Measurements from ENCODE around the gene MAP1LC3C. TPM values are rescaled to one million over a fixed set of nuclear protein-coding genes. Genes with fewer than 3 reads are reported as not detected.

The MAP1LC3C gene
- total RNA-seq = 1 to 10 TPM in 1 of 2 donors, under 1 TPM in 1; 0.61 to 3.5 TPM
- under 1 TPM; 0.29 to 0.53 TPM for polyA plus RNA-seq
- long read RNA-seq, donor 1 = 0 reads
- long read RNA-seq, donor 2 = 0 reads
- long read RNA-seq, donor 3 = 0 reads
- long read RNA-seq, donor 4 = 0 reads
- long read RNA-seq, donor 5 = 0 reads

DNA sequence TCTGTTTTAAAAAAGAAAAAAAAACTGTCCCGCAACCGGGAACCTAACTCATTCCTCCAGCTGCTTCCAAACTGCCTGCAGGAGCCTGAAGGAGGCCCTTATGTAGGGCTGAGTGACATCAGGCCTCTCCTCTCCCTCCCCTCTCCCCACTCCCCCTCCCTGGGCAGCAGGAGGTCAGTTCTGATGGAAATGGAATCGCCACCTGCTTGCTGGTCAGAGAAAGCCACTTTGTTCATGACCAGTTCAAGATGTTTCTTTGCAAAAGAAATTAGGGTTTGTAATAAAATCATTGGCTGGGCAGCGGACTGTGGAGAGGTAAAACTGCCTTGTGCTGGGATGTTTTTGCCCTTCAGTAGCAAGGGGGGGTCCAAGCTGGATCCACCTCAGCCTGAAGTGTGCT, at the start of gene MAP1LC3C:
Gene MAP1LC3C (minus strand): TSS at position 73 of the 400 bp plus-strand sequence. CDS start 90 bp downstream, outside the sequence.
- ATAC-seq (ENCODE audit: insufficient read depth, low FRiP score) (no peak), DNase-seq (peak in 1 of 3 donors; percentile 32)
- TF ChIP-seq, protein P1, sequence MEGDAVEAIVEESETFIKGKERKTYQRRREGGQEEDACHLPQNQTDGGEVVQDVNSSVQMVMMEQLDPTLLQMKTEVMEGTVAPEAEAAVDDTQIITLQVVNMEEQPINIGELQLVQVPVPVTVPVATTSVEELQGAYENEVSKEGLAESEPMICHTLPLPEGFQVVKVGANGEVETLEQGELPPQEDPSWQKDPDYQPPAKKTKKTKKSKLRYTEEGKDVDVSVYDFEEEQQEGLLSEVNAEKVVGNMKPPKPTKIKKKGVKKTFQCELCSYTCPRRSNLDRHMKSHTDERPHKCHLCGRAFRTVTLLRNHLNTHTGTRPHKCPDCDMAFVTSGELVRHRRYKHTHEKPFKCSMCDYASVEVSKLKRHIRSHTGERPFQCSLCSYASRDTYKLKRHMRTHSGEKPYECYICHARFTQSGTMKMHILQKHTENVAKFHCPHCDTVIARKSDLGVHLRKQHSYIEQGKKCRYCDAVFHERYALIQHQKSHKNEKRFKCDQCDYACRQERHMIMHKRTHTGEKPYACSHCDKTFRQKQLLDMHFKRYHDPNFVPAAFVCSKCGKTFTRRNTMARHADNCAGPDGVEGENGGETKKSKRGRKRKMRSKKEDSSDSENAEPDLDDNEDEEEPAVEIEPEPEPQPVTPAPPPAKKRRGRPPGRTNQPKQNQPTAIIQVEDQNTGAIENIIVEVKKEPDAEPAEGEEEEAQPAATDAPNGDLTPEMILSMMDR (IDR thresholded peaks at IDR 0.05; ENCODE audit: control extremely low read depth, extremely low read depth) = no peak
- Histone ChIP-seq H3K36me3 (ENCODE audit: control insufficient read depth in 4 of 4, insufficient read depth in 4 of 4, low read length in 4 of 4) (no peaks in the 10 kb centered on the region), H3K9me3 (ENCODE audit: control insufficient read depth in 4 of 4, insufficient read depth in 3 of 4, low read length in 3 of 4) (no peaks in the 10 kb centered on the region), H3K27me3 (ENCODE audit: control insufficient read depth in 3 of 3, insufficient read depth in 3 of 3, low read length in 2 of 3) (no peaks in the 10 kb centered on the region), H3K27ac (ENCODE audit: low read depth in 1 of 2, low read length in 1 of 2) (peak within 1 kb of the TSS in 1 of 2 donors; percentile 24), H3K4me3 (no peak within 1 kb of the TSS), H3K9ac (ENCODE audit: insufficient read depth in 1 of 2, low read length in 2 of 2) (peak within 1 kb of the TSS in 1 of 2 donors; percentile 67), H3K4me1 (ENCODE audit: control insufficient read depth in 5 of 5, insufficient read depth in 5 of 5, low read length in 5 of 5) (peaks cover 0 to 13% (median 0%) of the 10 kb centered on the region in 5 donors)
- 43 to 44% methylated on average over 4 of the region's 4 CpGs for WGBS, 2 donors

DNA sequence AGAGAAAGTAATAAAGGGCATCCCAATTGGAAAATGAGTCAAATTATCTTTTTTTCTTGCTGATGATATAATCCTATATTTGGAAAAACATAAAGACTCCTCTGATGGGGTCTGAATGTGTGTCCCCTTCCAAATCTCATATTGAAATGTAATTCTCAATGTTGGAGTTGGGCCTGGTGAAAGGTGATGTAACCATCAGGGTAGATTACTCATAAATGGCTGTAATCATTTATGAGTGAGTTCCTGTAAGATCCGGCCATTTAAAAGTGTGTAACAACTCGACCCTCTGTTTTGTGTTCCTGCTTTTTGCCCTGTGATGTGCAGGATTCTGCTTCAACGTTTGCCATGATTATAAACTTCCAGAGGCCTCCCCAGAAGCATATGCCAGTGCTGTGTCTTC, 44.3 kb upstream of the MAP1LC3C start:
- TF ChIP-seq, protein P1 (IDR thresholded peaks at IDR 0.05; ENCODE audit: control extremely low read depth, extremely low read depth) = no peak
- DNase-seq (no peak), ATAC-seq (ENCODE audit: insufficient read depth, low FRiP score) (no peak)
- peaks cover 0 to 5% (median 2%) of the 10 kb centered on the region in 4 donors for H3K9me3 ChIP-seq (ENCODE audit: control insufficient read depth in 4 of 4, insufficient read depth in 3 of 4, low read length in 3 of 4)
- no peaks in the 10 kb centered on the region for H3K27me3 ChIP-seq (ENCODE audit: control insufficient read depth in 3 of 3, insufficient read depth in 3 of 3, low read length in 2 of 3)
- H3K4me1 ChIP-seq (ENCODE audit: control insufficient read depth in 5 of 5, insufficient read depth in 5 of 5, low read length in 5 of 5) = no peaks in the 10 kb centered on the region
- H3K9ac ChIP-seq (ENCODE audit: insufficient read depth in 1 of 2, low read length in 2 of 2) = no peak overlapping the region
- WGBS, 2 donors = 43 to 54% methylated on average over 3 of the region's 3 CpGs
- no peak overlapping the region for H3K27ac ChIP-seq (ENCODE audit: low read depth in 1 of 2, low read length in 1 of 2)
- H3K4me3 ChIP-seq = no peak overlapping the region
- no peaks in the 10 kb centered on the region for H3K36me3 ChIP-seq (ENCODE audit: control insufficient read depth in 4 of 4, insufficient read depth in 4 of 4, low read length in 4 of 4)

DNA sequence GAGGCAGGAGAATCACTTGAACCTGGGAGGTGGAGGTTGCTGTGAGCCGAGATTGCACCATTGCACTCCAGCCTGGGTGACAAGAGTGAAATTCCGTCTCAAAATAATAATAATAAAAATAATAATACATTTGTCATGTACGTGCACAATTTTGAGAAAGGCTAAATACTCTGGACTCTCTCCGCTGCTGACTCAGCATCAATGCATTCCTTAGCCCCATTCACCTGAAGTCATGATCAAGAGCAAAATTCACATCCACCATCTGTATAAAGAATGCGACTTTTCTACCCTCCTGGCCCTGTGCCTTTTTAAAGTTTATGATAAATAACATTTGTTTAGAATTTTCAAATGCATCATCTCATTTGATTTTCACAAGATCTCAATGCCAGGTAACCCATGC, 35.5 kb upstream of the MAP1LC3C start:
- Histone ChIP-seq H3K27me3 (ENCODE audit: control insufficient read depth in 3 of 3, insufficient read depth in 3 of 3, low read length in 2 of 3) (no peaks in the 10 kb centered on the region), H3K9ac (ENCODE audit: insufficient read depth in 1 of 2, low read length in 2 of 2) (no peak overlapping the region), H3K27ac (ENCODE audit: low read depth in 1 of 2, low read length in 1 of 2) (no peak overlapping the region), H3K36me3 (ENCODE audit: control insufficient read depth in 4 of 4, insufficient read depth in 4 of 4, low read length in 4 of 4) (no peaks in the 10 kb centered on the region), H3K9me3 (ENCODE audit: control insufficient read depth in 4 of 4, insufficient read depth in 3 of 4, low read length in 3 of 4) (no peaks in the 10 kb centered on the region), H3K4me1 (ENCODE audit: control insufficient read depth in 5 of 5, insufficient read depth in 5 of 5, low read length in 5 of 5) (peaks cover 0 to 5% (median 4%) of the 10 kb centered on the region in 5 donors), H3K4me3 (no peak overlapping the region)
- WGBS, 2 donors = 94 to 95% methylated on average over 5 of the region's 5 CpGs
- DNase-seq = no peak
- TF ChIP-seq, protein P1 (IDR thresholded peaks at IDR 0.05; ENCODE audit: control extremely low read depth, extremely low read depth) = no peak
- ATAC-seq (ENCODE audit: insufficient read depth, low FRiP score) = no peak

DNA sequence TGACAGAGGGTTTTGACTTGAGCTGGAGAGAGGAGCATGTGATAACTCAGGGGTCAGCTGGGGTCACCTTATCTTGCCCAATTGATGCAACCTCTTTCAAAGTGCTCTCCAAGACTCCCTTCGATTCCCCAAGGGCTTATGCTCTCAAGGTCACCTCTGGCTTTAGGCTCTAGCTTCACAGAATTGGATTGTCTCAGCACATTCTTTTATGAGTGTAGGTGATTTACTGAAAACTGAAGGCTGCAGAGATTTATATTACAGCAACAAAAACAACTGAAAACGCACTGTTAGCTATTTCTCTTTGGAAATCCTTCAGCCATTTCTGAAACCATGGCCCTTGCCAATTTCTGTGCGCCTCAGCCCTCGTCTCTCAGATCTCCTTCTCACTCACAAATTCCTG, 34.5 kb upstream of the MAP1LC3C start:
- H3K4me3 ChIP-seq = no peak overlapping the region
- H3K9ac ChIP-seq (ENCODE audit: insufficient read depth in 1 of 2, low read length in 2 of 2) = no peak overlapping the region
- no peak overlapping the region for H3K27ac ChIP-seq (ENCODE audit: low read depth in 1 of 2, low read length in 1 of 2)
- ATAC-seq (ENCODE audit: insufficient read depth, low FRiP score) = no peak
- no peaks in the 10 kb centered on the region for H3K9me3 ChIP-seq (ENCODE audit: control insufficient read depth in 4 of 4, insufficient read depth in 3 of 4, low read length in 3 of 4)
- TF ChIP-seq, protein P1 (IDR thresholded peaks at IDR 0.05; ENCODE audit: control extremely low read depth, extremely low read depth) = no peak
- peak; percentile 25 to 88 (median 76) for DNase-seq
- no peaks in the 10 kb centered on the region for H3K36me3 ChIP-seq (ENCODE audit: control insufficient read depth in 4 of 4, insufficient read depth in 4 of 4, low read length in 4 of 4)
- H3K27me3 ChIP-seq (ENCODE audit: control insufficient read depth in 3 of 3, insufficient read depth in 3 of 3, low read length in 2 of 3) = no peaks in the 10 kb centered on the region
- WGBS, 2 donors = 52 to 68% methylated on average over 4 of the region's 4 CpGs
- H3K4me1 ChIP-seq (ENCODE audit: control insufficient read depth in 5 of 5, insufficient read depth in 5 of 5, low read length in 5 of 5) = peaks cover 0 to 5% (median 4%) of the 10 kb centered on the region in 5 donors
